T-helper 9 cell (primary cell): ENCODE measurements around the gene C16orf95.

ENCODE experiments used
- DNase-seq: peaks from one replicate; pipeline ENCODE4 v3.0.0-alpha.2; 2020

The C16orf95 gene

GRCh38 chr16:87314990-87315420 is 2.2 kb downstream of the C16orf95 start:
- DNase-seq, result no peak

DNA sequence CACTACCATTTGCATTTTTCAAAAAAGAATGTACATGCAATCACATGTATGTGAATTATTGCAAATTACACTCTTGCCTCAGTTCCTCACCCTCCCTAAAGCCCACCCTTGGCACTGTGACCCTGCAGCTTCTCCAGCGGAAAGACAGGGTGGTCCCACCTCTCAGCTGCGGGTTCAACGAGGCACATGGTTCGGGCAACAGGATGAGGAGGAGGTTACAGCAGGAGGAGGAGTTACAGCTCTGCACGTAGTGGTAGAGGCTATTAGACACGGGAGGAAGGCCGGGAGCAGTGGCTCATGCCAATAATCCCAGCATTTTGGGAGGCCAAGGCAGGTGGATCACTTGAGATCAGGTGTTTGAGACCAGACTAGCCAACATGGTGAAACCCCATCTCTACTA is 5.2 kb downstream of the C16orf95 start:
- no peak for DNase-seq

DNA sequence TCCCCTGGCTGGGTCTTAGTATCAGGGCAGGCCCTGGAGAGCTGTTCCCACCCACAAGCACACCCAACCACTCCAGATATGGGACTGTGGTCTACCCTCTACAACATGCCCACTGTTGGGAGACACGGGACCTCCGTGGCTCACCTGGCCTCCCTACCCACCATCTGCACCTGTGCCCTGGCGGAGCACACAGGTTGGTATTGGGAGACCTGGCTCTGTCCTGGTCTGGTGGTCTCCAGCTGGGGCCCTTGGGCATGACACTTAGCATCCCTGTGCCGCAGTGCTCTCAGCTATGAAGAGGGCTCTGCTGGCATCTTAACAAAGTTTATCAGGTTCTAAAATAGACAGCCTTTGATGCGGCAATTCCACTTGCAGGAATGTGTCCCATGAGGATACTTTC is 5.8 kb downstream of the C16orf95 start:
- no peak for DNase-seq

DNA sequence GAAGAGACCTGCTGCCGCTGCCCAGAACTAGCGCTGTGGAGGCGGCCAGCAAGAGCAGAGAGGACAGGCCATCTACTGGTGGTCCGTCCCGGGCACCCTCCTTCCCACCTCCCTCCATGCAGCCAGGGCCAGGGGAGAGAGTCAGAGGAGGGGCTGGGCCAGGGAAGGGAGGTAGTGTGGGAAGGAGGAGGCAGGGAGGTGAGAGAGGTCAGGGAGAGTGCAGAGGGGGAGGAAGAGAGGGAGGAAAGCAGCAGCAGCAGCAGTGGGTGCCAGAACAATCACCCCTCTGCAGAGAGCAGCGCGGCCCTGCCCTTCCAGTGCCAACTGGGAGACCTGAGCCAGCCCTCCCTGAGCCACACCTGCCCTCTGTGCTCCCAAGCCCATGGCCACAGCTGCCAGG is 6.6 kb downstream of the C16orf95 start:
- DNase-seq, result no peak

DNA sequence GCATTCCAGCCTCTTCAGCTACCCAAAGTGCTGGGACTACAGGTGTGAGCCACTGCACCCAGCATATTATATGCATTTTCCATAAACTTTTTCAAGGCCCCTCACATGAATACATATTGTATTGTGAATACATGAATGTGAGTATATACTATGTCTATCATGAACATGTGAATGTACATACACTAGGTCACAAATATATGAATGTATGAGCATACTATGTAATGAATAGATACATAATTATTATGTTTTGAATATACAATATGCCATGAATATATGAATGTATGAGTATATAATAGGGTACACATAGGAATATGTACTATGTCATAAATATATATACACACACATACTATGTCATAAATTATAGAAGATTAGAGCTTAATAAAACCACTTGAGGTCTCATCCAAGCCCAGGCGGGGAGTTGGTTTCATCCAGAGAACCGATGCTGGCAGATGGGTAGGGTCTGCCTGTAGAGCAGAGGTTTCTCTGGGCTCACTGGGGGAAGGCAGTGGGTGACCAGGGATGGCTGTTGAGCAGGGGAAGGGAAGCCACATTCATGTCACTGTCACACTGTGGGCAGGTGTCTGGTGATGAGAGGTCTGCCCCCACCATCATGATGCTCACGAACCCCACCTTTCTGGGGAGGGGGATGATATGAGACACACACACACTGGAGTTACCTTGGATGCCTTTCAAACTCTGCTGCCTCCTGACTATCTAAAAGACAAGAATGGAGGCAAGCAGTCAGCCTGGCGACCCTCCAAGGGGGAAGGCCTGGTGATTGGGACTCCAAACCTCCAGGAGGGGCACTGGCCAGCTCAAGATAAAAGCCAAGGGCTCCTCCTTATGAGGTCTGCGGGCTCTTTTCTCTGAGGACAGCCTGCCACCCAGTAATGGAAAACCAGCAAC is 7.3 kb downstream of the C16orf95 start:
- DNase-seq, result no peak

DNA sequence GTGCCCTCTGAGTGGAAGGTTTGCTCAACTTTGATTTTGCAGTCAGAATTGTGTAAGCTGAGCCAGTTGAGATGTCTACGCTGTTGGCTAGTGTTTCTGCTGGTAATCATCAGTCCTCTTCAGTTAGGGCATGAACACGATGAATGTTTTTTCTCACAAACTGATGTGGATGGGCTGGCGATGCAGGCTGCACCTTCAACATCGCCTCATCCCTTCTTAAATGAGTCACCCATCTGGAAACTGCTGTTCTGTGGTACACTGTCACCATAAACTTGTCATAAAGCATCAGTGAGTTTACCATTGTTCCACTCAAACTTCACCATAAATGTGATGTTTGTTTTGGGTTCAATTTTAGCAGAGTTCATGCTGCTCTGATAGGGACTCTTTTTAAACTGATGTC is 8.4 kb downstream of the C16orf95 start:
- no peak for DNase-seq

- no peak for DNase-seq
Observed at GRCh38 chr16:87306516-87306915, 10.7 kb downstream of the C16orf95 start.

GRCh38 chr16:87305505-87306391 is 11.4 kb downstream of the C16orf95 start:
- no peak for DNase-seq

DNA sequence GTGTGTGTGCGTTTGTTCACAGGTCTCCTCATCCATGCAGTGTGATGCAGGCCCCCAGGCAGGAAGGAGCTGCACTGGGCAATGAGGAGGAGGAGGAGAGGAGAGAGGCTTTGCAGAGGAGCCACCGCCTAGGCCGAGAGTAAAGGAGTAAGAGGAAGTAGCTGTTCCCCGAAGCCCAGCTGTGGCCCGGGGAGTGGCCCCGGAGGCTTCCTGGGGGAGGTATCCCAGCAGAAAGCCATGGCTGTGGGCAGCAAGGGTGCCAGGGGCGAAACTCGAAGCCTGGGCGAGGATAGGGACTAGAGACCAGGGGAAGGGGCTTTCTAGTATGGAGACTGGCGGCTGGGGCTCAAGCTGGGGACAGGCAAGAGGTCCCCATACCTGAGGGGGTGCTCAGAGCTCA is 12.2 kb downstream of the C16orf95 start:
- DNase-seq, result no peak

- DNase-seq, result no peak
Observed at GRCh38 chr16:87303962-87304521, 13.2 kb downstream of the C16orf95 start.

DNA sequence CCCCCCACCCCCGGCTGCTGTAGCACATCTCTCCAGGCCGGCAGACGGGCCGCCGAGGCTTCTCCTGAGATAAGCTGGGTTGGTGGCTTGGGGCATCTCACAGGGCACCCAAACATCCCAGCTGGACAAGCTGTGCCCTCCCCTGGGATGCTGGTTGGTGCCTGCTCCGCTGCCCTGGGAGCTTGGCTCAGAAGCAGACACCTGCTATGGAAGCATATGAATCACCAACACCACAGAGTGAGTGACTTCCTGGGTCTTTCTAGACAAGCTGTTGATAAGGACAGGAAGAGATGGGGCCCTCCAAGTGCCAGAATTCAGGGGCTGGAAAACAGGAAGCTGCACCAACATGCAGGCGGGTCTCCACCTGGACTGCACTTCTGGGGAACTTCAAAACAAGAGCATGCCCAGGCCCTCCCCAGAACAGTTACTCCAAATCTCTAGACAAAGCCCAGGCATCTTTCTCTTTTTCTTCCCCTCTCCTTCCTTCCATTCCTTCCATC is 13.7 kb downstream of the C16orf95 start:
- DNase-seq, result no peak

GRCh38 chr16:87298857-87299465 is 18.2 kb downstream of the C16orf95 start:
- no peak for DNase-seq

GRCh38 chr16:87297918-87298631 is 19.1 kb downstream of the C16orf95 start:
- peak; percentile 10 for DNase-seq

- no peak for DNase-seq
Observed at GRCh38 chr16:87297407-87297806, 19.8 kb downstream of the C16orf95 start.

GRCh38 chr16:87295661-87296531 is 21.3 kb downstream of the C16orf95 start:
- no peak for DNase-seq

GRCh38 chr16:87295259-87295658 is 21.9 kb downstream of the C16orf95 start:
- no peak for DNase-seq

- DNase-seq, result no peak
Observed at GRCh38 chr16:87293990-87294389, 23.2 kb downstream of the C16orf95 start.

- DNase-seq, result no peak
Observed at GRCh38 chr16:87291944-87292343, 25.2 kb downstream of the C16orf95 start.

DNA sequence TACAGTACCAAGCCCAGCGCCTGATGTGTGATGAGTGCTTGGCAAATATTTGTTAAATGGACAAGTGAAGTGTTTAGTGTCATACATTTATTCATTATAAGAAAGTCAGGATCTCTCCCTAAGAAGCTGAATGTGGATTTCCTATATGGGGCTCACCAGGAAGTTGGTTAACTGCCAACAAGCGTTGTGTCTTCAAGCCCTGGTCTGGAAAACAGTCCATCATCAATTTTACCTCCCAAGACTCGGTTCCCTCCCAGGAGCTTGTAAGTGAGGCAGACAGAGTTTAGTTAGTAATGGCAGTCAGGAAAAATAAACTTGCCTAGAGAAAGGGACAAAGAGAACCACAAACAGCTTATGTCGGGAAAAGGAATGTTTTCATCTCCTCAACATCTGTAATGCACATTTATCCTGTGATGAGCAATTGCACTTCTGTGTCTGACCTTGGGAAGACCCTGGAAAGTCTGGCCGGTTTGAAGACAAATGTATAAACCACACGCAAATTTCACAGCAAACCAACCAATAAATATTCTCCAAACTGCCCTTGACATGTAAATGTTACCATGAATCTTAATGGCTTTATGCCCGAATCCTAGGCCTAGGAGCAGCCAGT is 28.3 kb downstream of the C16orf95 start:
- DNase-seq, result no peak

DNA sequence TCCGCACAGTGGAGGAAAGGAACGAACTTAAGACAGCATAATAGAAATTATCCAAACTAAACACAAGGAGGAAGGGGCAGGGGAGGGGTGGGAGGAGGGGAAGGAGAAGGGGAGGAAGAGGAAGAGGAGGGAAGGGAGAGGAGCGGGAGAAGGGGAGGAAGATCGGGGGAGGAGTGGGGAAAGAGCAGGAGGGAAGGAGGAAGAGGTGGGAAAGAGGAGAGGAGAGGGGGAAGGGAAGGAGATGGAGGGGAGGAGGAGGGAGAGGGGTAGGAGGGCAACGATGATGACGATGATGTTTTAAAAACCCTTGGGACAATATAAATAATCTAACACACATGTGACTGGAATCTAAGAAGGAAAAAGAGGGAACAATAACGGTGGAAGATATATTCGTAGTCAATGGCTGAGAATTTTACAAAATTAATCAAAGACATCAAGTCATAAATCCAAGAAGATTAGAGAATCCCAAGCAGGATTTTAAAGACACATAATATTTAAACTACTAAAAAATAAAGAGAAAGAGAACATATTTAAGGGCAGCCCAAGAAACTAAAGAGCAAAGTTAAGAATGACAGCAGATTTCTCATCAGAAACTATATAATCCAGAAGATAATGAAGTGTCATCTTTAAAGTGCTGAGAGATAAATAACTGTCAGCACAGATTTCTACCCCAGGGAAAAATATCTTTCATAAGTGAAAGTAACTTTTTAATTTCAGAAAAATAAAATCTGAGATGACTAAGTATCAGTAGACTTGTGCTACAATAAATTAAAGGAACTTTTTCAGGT is 30.2 kb downstream of the C16orf95 start:
- DNase-seq, result no peak
